LNCaP clone FGC (cell line): ENCODE data around the gene MYO15A.

ENCODE experiments used
- DNase-seq: peaks from one replicate; pipeline ENCODE4 v3.0.0-alpha.2; 2011; ENCODE audit warnings: low read depth
- H3K4me3 ChIP-seq: 2 replicates; pipeline ENCODE4 v1.5.1; 2011; ENCODE audit warnings: mild to moderate bottlenecking, low read depth, low read length, control low read depth
- CTCF ChIP-seq: IDR thresholded peaks from 2 replicates; pipeline ENCODE4 v1.5.1; 2012; ENCODE audit warnings: mild to moderate bottlenecking; ENCODE audit not compliant: control insufficient read depth, insufficient read depth; ENCODE audit errors: extremely low read depth

The MYO15A gene

GRCh38 chr17:18101828-18102227 is 6.7 kb upstream of the MYO15A start:
- no peak overlapping the region for H3K4me3 ChIP-seq
- no peak for DNase-seq
- no peak for TF ChIP-seq CTCF

DNA sequence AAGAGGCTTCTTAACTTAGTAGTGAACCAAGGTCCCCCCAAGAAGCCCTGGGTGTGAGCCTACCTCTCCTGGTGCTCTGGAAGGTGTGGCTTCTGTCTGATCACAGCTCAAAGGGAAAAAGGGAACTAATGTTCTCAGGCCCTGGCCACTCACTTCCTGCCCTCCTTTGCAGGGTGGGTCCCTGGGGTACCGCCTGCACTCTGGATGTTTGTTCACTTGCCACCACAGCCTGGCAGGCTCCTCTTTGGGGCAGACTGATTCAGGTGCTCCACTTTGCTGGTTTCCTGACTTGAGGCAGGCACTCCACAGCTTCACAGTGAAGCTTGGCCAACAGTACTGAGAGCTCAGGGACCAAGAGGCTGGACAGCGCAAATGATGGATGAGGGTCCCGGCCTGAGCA is 5.9 kb upstream of the MYO15A start:
- DNase-seq = no peak
- H3K4me3 ChIP-seq = no peak overlapping the region
- no peak for TF ChIP-seq CTCF

- no peak for TF ChIP-seq CTCF
- no peak overlapping the region for H3K4me3 ChIP-seq
- no peak for DNase-seq
Observed at GRCh38 chr17:18105027-18105426, 3.5 kb upstream of the MYO15A start.

GRCh38 chr17:18105595-18105994 is 3.0 kb upstream of the MYO15A start:
- TF ChIP-seq CTCF = no peak
- H3K4me3 ChIP-seq = no peak overlapping the region
- no peak for DNase-seq

- no peak for TF ChIP-seq CTCF
- no peak for DNase-seq
- no peak overlapping the region for H3K4me3 ChIP-seq
Observed at GRCh38 chr17:18106211-18106610, 2.3 kb upstream of the MYO15A start.

DNA sequence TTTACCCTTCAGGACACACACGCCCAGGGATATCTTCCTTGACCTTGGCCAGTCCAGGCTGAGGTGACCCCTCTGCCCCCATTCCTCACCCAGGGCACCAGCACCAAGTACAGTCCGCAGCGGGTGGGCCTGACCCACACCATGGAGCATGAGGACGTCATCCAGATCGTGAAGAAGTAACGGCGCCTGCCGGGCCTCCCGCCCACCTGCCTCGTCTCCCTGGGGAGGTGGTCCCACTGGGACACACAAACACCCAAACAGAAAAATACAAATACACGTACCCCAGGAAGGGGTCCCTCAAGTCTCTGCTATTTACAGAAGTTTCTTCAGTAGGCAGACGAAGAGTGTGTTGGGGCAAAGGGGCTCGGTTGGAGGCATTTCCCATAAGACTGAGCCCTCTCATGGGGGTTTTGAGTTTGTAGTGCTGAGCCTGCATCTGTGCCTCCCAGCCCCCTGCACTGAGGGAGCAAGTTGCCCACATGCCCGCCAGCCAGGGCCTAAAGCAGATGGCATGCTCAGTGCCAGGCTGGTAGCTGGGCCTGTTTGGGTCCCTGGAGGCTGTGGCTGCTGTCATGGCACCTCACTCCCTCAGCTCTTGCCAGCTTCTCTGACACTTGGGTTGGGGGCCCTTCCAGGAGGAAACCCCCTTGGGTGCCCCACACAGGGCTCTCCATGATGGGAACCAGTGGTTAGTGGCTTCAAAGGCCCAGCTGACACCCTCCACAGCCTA is 1.3 kb upstream of the MYO15A start:
- no peak overlapping the region for H3K4me3 ChIP-seq
- TF ChIP-seq CTCF = no peak
- no peak for DNase-seq

GRCh38 chr17:18107971-18108370 is 585 bp upstream of the MYO15A start:
- no peak for TF ChIP-seq CTCF
- H3K4me3 ChIP-seq = no peak overlapping the region
- DNase-seq = no peak
